ENCODE data around the gene FDXR.
"Not testable (repeated sequence)": the region's sequence is repeated elsewhere in the genome, so short reads cannot be mapped to it uniquely, and the experiment has no call there.

The FDXR gene
- total RNA-seq = 5.2 to 8.1 (median 6.2) reads per million in 3 experiments

DNA sequence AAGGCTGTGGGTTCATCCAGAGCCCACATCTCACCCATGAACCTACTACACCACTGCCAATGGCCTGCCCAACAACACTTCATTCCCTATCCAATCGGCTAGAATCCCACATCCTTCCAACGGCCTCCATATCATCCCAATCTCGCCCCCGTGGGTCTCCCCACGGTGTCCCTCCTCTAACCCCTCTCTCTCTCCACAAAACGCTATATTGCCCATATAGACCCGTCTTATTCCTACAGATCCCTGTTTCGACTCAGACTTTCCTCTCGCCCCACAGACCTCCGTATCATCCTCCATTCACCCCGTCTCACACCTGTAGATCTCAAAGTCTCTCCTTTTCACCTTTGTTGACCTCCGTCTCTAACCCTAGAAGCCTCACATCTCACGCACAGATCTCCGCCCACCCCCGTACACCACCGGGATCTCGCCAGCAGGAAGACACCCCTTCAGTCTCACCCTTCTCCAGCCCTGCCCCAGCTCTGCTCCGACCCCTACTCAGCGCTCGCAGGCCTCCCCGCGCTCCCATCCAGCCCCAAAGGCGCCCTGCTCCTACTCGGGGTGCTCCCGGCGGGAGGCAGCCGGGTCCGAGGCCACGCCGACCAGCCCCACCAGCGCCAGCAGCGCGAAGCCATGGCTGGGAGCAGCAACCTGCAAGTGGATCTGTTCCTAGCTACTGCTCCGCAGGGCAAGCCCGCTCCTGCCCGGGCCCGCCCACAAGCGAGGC, at the start of gene FDXR:
Gene FDXR (minus strand): TSS at position 682 of the 724 bp plus-strand sequence. CDS start 50 bp downstream, at position 632.
- no peak for DNase-seq

- DNase-seq = no peak
These were observed 49.4 kb upstream of the FDXR start for GRCh38 chr17:74922172-74922571.

DNA sequence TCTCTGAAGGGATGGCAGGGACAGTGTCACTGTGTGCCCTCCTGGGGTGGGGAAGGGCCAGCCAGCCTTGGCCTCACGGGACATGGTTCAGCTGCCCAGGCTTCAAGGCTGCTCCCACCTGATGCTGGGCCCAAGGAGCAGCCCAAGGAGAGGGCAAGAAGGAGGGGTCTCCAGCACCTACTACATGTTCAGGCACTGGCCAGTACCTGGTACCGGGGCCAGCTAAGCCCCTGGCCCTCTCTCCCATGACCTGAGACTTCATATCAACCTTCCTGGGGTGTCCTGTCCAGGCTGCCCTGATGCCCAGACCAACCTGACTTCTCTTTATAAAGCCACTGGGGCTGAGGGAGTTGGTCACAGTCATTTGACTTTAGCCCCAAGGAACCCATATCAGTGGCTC, 49.0 kb upstream of the FDXR start:
- no peak for DNase-seq

- no peak for DNase-seq
These were observed 48.4 kb upstream of the FDXR start for GRCh38 chr17:74921026-74921681.

DNA sequence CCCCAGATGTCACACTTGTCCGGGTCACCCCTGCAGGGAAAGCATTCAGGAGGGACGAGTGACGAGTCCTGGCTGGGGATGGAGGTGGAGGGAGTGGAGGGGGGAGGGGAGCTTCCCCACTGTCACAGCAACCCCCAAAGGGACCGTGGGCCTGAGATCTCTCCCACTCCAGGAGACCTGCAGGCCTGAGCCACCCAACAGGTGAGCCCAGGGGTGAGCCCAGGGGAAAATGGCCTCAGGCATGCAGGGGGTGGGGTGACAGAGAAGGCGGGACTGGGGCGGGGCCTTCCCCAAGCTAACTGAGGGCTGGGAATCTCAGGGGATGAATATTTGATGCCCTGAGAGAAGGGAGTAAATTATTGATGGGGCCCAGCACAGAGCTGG, 47.8 kb upstream of the FDXR start:
- no peak for DNase-seq

GRCh38 chr17:74920306-74920620, 47.5 kb upstream of the FDXR start:
- DNase-seq = no peak

GRCh38 chr17:74919440-74920305, 46.9 kb upstream of the FDXR start:
- DNase-seq = no peak

DNA sequence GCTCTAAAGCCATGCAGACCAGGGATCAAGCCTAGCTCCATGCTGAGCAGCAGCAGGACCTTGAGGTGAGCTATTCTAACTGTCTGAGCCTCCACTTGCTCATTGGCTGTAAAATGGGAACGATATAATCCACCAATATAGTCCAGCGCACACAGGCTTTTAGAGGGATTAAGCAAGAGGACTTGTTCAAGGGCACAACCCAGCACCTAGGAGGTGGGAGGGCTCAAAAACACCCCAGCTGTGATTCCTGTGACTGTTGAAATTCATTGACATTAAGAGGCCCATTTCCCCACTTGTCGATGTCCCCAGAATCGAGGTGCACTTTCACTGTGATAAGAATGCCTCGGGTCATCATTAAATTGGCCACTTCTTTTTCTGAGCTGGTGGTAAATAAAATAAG, 46.1 kb upstream of the FDXR start:
- no peak for DNase-seq

DNA sequence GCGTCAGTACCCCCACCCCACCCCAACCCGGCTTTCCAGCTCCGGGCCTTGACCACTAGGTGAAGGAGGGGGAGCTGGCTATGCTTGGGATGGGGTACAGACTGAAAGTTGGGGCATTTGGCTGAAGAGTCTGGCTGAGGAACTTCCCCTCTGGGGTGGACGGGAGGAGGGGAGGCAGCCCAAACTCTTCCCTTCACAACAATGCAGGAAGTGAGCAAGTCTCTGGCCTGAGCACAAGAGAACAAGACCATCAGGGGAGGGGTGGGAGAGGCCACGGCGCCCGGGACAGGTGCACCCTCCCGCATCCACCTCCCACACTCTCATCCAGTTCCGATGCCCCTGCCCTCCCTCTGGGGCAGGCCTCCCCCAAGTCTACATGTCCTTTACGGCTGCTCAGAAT, 44.6 kb upstream of the FDXR start:
- DNase-seq = no peak

DNA sequence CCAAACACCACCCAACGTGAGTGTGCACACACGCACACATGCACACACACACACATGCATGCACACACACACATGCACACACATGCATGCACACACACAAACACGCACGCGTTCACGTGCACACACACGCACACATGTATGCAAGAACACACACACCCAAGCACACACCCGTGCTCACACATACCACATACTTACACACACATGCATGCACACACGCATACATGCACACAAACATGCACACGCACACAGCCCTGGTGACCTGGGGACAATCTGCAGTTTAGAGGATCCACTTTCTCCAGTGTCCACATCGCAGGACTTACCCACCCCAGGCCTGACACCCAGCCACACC, 44.0 kb upstream of the FDXR start:
- DNase-seq = no peak

GRCh38 chr17:74916136-74916850, 43.5 kb upstream of the FDXR start:
- no peak for DNase-seq

GRCh38 chr17:74911423-74911822, 38.6 kb upstream of the FDXR start:
- DNase-seq = not testable (repeated sequence)

DNA sequence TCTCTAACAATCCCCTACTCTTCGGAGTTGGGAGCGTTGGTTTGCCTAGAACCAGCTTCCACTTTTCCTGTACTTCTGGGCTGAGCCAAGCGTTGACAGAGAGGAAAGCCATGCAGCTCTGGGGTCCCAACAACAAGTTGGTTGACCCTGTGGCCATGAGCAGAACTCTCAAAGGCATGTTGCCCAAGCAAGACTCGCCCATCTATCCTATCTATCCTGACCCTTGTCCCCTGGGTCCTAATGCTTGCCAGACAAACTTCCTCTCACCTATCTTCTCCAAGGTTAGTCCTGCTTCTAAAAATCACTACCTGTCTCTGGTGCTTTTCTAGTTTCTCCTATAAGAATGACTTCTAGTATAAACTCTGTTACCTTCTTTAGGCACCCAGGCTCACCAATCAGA, 36.3 kb upstream of the FDXR start:
- DNase-seq = not testable (repeated sequence)

GRCh38 chr17:74907012-74907411, 34.2 kb upstream of the FDXR start:
- DNase-seq = no peak

- DNase-seq = not testable (repeated sequence)
These were observed 33.5 kb upstream of the FDXR start for GRCh38 chr17:74906214-74906793.

GRCh38 chr17:74904687-74905409, 32.1 kb upstream of the FDXR start:
- no peak for DNase-seq

GRCh38 chr17:74903671-74904070, 30.9 kb upstream of the FDXR start:
- no peak for DNase-seq

GRCh38 chr17:74903034-74903433, 30.2 kb upstream of the FDXR start:
- no peak for DNase-seq

- DNase-seq = no peak
These were observed 28.8 kb upstream of the FDXR start for GRCh38 chr17:74901353-74902135.

DNA sequence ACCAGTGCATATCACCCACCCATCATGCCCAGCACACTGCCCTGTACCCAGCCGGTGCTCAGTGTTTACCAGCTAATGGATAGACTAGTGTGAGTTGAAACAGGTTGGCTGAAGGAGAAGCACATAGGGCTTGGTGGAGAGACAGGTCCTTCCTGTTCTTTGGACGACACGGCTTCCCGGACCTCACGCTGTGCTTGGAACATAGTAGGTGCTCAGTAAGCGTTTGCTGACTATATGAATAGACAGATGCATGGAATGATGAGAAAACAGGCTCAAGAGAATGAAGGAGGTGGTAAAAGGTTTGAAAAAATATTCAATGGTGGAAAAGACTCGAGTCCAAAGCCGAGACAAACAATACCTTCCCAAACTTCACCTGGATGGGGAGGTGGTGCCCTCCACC, 27.4 kb upstream of the FDXR start:
- no peak for DNase-seq

- DNase-seq = no peak
These were observed 25.7 kb upstream of the FDXR start for GRCh38 chr17:74898376-74898946.

All from central memory CD4-positive, alpha-beta T cell (primary cell).